HEK293 (cell line): ENCODE results near the gene WAPL.

Experiments
- EGR2 ChIP-seq: fragments of 450-650 bp; formaldehyde crosslinking; IDR thresholded peaks from 2 replicates; pipeline ENCODE4 v1.5.1; 2016; ENCODE audit warnings: low read depth, missing biosample characterization, missing genetic modification characterization
- TCF7L2 ChIP-seq: IDR thresholded peaks from 2 replicates; pipeline ENCODE4 v1.6.1; 2011; ENCODE audit warnings: low read depth, mild to moderate bottlenecking, inconsistent platforms, low read length, moderate library complexity, borderline replicate concordance
- ZBTB17 ChIP-seq: fragments of 450-650 bp; formaldehyde crosslinking; IDR thresholded peaks from 2 replicates; pipeline ENCODE4 v1.5.1; 2016; ENCODE audit warnings: missing biosample characterization, missing genetic modification characterization
- ZBTB44 ChIP-seq: fragments of 450-650 bp; IDR thresholded peaks from 2 replicates; pipeline ENCODE4 v1.5.1; 2018; ENCODE audit warnings: missing biosample characterization, mild to moderate bottlenecking, missing genetic modification characterization
- ZFP3 ChIP-seq: fragments of 450-650 bp; formaldehyde crosslinking; IDR thresholded peaks from 2 replicates; pipeline ENCODE4 v1.5.1; 2016; ENCODE audit warnings: low read depth, missing biosample characterization, missing genetic modification characterization
- ZNF157 ChIP-seq: fragments of 450-650 bp; formaldehyde crosslinking; IDR thresholded peaks from 2 replicates; pipeline ENCODE4 v1.5.1; 2016; ENCODE audit warnings: missing biosample characterization, missing genetic modification characterization
- ZNF214 ChIP-seq: fragments of 450-650 bp; formaldehyde crosslinking; IDR thresholded peaks from 2 replicates; pipeline ENCODE4 v1.5.1; 2017; ENCODE audit warnings: missing biosample characterization, mild to moderate bottlenecking, missing genetic modification characterization, borderline replicate concordance
- ZNF221 ChIP-seq: fragments of 450-650 bp; formaldehyde crosslinking; IDR thresholded peaks from 2 replicates; pipeline ENCODE4 v1.5.1; 2017; ENCODE audit warnings: missing biosample characterization, missing genetic modification characterization, borderline replicate concordance
- ZNF223 ChIP-seq: fragments of 450-650 bp; formaldehyde crosslinking; IDR thresholded peaks from 2 replicates; pipeline ENCODE4 v1.5.1; 2016; ENCODE audit warnings: missing biosample characterization, missing genetic modification characterization
- ZNF311 ChIP-seq: fragments of 450-650 bp; formaldehyde crosslinking; IDR thresholded peaks from 2 replicates; pipeline ENCODE4 v1.5.1; 2017; ENCODE audit warnings: missing biosample characterization, missing genetic modification characterization, borderline replicate concordance
- ZNF391 ChIP-seq: fragments of 450-650 bp; formaldehyde crosslinking; IDR thresholded peaks from 2 replicates; pipeline ENCODE4 v1.5.1; 2016; ENCODE audit warnings: low read depth, missing biosample characterization, missing genetic modification characterization, borderline replicate concordance
- ZNF416 ChIP-seq: fragments of 450-650 bp; formaldehyde crosslinking; IDR thresholded peaks from 2 replicates; pipeline ENCODE4 v1.5.1; 2016; ENCODE audit warnings: missing biosample characterization, missing genetic modification characterization
- ZNF521 ChIP-seq: fragments of 450-650 bp; formaldehyde crosslinking; IDR thresholded peaks from 2 replicates; pipeline ENCODE4 v1.5.1; 2017; ENCODE audit warnings: missing biosample characterization, mild to moderate bottlenecking, missing genetic modification characterization
- ZNF529 ChIP-seq: fragments of 450-650 bp; formaldehyde crosslinking; IDR thresholded peaks from 2 replicates; pipeline ENCODE4 v1.5.1; 2017; ENCODE audit warnings: missing genetic modification characterization, missing biosample characterization; ENCODE audit not compliant: insufficient replicate concordance
- ZNF544 ChIP-seq: fragments of 450-650 bp; formaldehyde crosslinking; IDR thresholded peaks from 2 replicates; pipeline ENCODE4 v1.5.0; 2017; ENCODE audit warnings: missing biosample characterization, missing genetic modification characterization
- ZNF621 ChIP-seq: fragments of 450-650 bp; formaldehyde crosslinking; IDR thresholded peaks from 2 replicates; pipeline ENCODE4 v1.5.1; 2017; ENCODE audit warnings: missing biosample characterization, missing genetic modification characterization
- ZNF747 ChIP-seq: fragments of 450-650 bp; formaldehyde crosslinking; IDR thresholded peaks from 2 replicates; pipeline ENCODE4 v1.5.1; 2016; ENCODE audit warnings: missing biosample characterization, missing genetic modification characterization
- ZNF76 ChIP-seq: fragments of 450-650 bp; formaldehyde crosslinking; IDR thresholded peaks from 2 replicates; pipeline ENCODE4; 2016; ENCODE audit warnings: low read depth, missing biosample characterization, missing genetic modification characterization, borderline replicate concordance
- ZNF843 ChIP-seq: fragments of 450-650 bp; formaldehyde crosslinking; IDR thresholded peaks from 2 replicates; pipeline ENCODE4 v1.5.1; 2016; ENCODE audit warnings: missing biosample characterization, missing genetic modification characterization
- TF ChIP-seq, protein P1 (sequence below): fragments of 450-650 bp; formaldehyde crosslinking; IDR thresholded peaks from 2 replicates; pipeline ENCODE4 v1.5.1; 2016; ENCODE audit warnings: missing biosample characterization, missing genetic modification characterization
- TF ChIP-seq, protein P2 (sequence below): fragments of 450-650 bp; formaldehyde crosslinking; IDR thresholded peaks from 2 replicates; pipeline ENCODE4 v1.5.1; 2016; ENCODE audit warnings: missing biosample characterization, missing genetic modification characterization
- TF ChIP-seq, protein P3 (sequence below): fragments of 450-650 bp; formaldehyde crosslinking; IDR thresholded peaks from 2 replicates; pipeline ENCODE4; 2016; ENCODE audit warnings: missing biosample characterization, missing genetic modification characterization
- TF ChIP-seq, protein P4 (sequence below): fragments of 450-650 bp; formaldehyde crosslinking; IDR thresholded peaks from 2 replicates; pipeline ENCODE4 v1.5.1; 2016; ENCODE audit warnings: missing biosample characterization, missing genetic modification characterization
- TF ChIP-seq, protein P5 (sequence below): fragments of 450-650 bp; formaldehyde crosslinking; IDR thresholded peaks from 2 replicates; pipeline ENCODE4 v1.5.1; 2016; ENCODE audit warnings: missing biosample characterization, missing genetic modification characterization

WAPL gene

GRCh38 chr10:86399879-86400704 is 121.5 kb downstream of the WAPL start (continued):
- no peak for TF ChIP-seq ZNF157
- TF ChIP-seq, protein P1, sequence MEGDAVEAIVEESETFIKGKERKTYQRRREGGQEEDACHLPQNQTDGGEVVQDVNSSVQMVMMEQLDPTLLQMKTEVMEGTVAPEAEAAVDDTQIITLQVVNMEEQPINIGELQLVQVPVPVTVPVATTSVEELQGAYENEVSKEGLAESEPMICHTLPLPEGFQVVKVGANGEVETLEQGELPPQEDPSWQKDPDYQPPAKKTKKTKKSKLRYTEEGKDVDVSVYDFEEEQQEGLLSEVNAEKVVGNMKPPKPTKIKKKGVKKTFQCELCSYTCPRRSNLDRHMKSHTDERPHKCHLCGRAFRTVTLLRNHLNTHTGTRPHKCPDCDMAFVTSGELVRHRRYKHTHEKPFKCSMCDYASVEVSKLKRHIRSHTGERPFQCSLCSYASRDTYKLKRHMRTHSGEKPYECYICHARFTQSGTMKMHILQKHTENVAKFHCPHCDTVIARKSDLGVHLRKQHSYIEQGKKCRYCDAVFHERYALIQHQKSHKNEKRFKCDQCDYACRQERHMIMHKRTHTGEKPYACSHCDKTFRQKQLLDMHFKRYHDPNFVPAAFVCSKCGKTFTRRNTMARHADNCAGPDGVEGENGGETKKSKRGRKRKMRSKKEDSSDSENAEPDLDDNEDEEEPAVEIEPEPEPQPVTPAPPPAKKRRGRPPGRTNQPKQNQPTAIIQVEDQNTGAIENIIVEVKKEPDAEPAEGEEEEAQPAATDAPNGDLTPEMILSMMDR (tag by site-specific recombination): peak; percentile 98
- 0 out of 2 replicates have a peak, but pooled peaks have one; percentile 50 for TF ChIP-seq ZNF843 (tag by site-specific recombination)
- TF ChIP-seq ZNF416 (tag by site-specific recombination): no peak
- TF ChIP-seq ZNF529: no peak
- TF ChIP-seq ZNF214: no peak
- TF ChIP-seq, protein P2, sequence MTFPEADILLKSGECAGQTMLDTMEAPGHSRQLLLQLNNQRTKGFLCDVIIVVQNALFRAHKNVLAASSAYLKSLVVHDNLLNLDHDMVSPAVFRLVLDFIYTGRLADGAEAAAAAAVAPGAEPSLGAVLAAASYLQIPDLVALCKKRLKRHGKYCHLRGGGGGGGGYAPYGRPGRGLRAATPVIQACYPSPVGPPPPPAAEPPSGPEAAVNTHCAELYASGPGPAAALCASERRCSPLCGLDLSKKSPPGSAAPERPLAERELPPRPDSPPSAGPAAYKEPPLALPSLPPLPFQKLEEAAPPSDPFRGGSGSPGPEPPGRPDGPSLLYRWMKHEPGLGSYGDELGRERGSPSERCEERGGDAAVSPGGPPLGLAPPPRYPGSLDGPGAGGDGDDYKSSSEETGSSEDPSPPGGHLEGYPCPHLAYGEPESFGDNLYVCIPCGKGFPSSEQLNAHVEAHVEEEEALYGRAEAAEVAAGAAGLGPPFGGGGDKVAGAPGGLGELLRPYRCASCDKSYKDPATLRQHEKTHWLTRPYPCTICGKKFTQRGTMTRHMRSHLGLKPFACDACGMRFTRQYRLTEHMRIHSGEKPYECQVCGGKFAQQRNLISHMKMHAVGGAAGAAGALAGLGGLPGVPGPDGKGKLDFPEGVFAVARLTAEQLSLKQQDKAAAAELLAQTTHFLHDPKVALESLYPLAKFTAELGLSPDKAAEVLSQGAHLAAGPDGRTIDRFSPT (tag by site-specific recombination): peak; percentile 82
- TF ChIP-seq TCF7L2: no peak
- peak; percentile 86 for TF ChIP-seq ZNF76
- TF ChIP-seq ZNF221: 0 out of 2 replicates have a peak, but pooled peaks have one; percentile 26
- no peak for TF ChIP-seq ZNF223 (tag by site-specific recombination)
- no peak for TF ChIP-seq ZNF621 (tag by site-specific recombination)
- no peak for TF ChIP-seq ZNF521
- TF ChIP-seq ZBTB44: no peak
- TF ChIP-seq ZNF311 (tag by site-specific recombination): no peak
- no peak for TF ChIP-seq ZFP3 (tag by site-specific recombination)
- no peak for TF ChIP-seq ZNF747 (tag by site-specific recombination)
- peak; percentile 100 for TF ChIP-seq ZBTB17 (tag by site-specific recombination)
- TF ChIP-seq, protein P3, sequence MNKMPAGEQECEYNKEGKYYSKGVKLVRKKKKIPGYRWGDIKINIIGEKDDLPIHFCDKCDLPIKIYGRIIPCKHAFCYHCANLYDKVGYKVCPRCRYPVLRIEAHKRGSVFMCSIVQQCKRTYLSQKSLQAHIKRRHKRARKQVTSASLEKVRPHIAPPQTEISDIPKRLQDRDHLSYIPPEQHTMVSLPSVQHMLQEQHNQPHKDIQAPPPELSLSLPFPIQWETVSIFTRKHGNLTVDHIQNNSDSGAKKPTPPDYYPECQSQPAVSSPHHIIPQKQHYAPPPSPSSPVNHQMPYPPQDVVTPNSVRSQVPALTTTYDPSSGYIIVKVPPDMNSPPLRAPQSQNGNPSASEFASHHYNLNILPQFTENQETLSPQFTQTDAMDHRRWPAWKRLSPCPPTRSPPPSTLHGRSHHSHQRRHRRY (tag by site-specific recombination): no peak
- peak; percentile 54; the same call in 1 of the 2 replicates for TF ChIP-seq ZNF391 (tag by site-specific recombination)
- no peak for TF ChIP-seq ZNF544
- TF ChIP-seq, protein P4, sequence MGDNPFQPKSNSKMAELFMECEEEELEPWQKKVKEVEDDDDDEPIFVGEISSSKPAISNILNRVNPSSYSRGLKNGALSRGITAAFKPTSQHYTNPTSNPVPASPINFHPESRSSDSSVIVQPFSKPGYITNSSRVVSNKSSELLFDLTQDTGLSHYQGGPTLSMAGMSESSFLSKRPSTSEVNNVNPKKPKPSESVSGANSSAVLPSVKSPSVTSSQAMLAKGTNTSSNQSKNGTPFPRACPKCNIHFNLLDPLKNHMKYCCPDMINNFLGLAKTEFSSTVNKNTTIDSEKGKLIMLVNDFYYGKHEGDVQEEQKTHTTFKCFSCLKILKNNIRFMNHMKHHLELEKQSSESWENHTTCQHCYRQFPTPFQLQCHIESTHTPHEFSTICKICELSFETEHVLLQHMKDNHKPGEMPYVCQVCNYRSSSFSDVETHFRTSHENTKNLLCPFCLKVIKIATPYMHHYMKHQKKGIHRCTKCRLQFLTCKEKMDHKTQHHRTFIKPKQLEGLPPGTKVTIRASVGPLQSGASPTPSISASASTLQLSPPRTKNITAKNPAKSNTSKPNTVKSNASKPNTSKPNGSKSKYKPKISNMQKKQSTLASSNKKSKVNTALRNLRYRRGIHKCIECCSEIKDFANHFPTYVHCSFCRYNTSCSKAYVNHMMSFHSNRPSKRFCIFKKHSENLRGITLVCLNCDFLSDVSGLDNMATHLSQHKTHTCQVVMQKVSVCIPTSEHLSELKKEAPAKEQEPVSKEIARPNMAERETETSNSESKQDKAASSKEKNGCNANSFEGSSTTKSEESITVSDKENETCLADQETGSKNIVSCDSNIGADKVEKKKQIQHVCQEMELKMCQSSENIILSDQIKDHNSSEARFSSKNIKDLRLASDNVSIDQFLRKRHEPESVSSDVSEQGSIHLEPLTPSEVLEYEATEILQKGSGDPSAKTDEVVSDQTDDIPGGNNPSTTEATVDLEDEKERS: no peak
- peak; percentile 71 for TF ChIP-seq EGR2
- TF ChIP-seq, protein P5, sequence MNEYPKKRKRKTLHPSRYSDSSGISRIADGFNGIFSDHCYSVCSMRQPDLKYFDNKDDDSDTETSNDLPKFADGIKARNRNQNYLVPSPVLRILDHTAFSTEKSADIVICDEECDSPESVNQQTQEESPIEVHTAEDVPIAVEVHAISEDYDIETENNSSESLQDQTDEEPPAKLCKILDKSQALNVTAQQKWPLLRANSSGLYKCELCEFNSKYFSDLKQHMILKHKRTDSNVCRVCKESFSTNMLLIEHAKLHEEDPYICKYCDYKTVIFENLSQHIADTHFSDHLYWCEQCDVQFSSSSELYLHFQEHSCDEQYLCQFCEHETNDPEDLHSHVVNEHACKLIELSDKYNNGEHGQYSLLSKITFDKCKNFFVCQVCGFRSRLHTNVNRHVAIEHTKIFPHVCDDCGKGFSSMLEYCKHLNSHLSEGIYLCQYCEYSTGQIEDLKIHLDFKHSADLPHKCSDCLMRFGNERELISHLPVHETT (tag by site-specific recombination): 0 out of 2 replicates have a peak, but pooled peaks have one; percentile 20
